K562 (cell line): ENCODE data around the gene PGPEP1. TPM values are rescaled to one million over a fixed set of nuclear protein-coding genes. Genes with fewer than 3 reads are reported as not detected.

Experiments used
- ADNP ChIP-seq: fragments of 200-800 bp; sonication (Bioruptor generic); IDR thresholded peaks from 2 replicates; pipeline ENCODE4 v1.6.1; 2016; ENCODE audit warnings: missing genetic modification characterization, missing compliant biosample characterization
- ARID1B ChIP-seq: fragments of 450-650 bp; IDR thresholded peaks from 2 replicates; pipeline ENCODE4 v1.6.1; 2016; ENCODE audit warnings: antibody characterized with exemption, mild to moderate bottlenecking, inconsistent platforms
- BHLHE40 ChIP-seq: IDR thresholded peaks from 2 replicates; pipeline ENCODE4 v1.6.1; 2011; ENCODE audit warnings: low read length, improper control_type of control experiment
- CBFA2T2 ChIP-seq: fragments of 450-650 bp; conservative IDR thresholded peaks from 2 replicates; pipeline ENCODE4 v1.6.1; 2017; ENCODE audit warnings: mild to moderate bottlenecking
- CBX1 ChIP-seq: sonication (generic); IDR thresholded peaks from 2 replicates; pipeline ENCODE4 v1.6.1; 2016; ENCODE audit warnings: antibody characterized with exemption, low read depth, mild to moderate bottlenecking
- MAZ ChIP-seq, 2 experiments: fragments of 450-650 bp in 1 of 2; sonication (generic) in 1 of 2; formaldehyde crosslinking; IDR thresholded peaks in 1 of 2; conservative IDR thresholded peaks in 1 of 2; 2 replicates each; pipeline versions ENCODE4 v1.4.0 to v1.5.0; 2020; ENCODE audit warnings: mild to moderate bottlenecking in 1 of 2, missing genetic modification reagents in 1 of 2
- NFIC ChIP-seq: fragments of 450-650 bp; IDR thresholded peaks from 2 replicates; pipeline ENCODE4 v1.6.1; 2017; ENCODE audit warnings: mild to moderate bottlenecking, inconsistent platforms
- RNF2 ChIP-seq: sonication (generic); IDR thresholded peaks from 2 replicates; pipeline ENCODE4 v1.6.1; 2016
- STAT5A ChIP-seq: IDR thresholded peaks from 2 replicates; pipeline ENCODE4 v1.6.1; 2012; ENCODE audit warnings: low read length, inconsistent platforms, borderline replicate concordance
- TAF1 ChIP-seq: IDR thresholded peaks from 2 replicates; pipeline ENCODE4 v1.6.1; 2011; ENCODE audit warnings: mild to moderate bottlenecking, low read length, moderate library complexity; ENCODE audit not compliant: insufficient read depth, control insufficient read depth, severe bottlenecking; ENCODE audit errors: extremely low read depth
- TBP ChIP-seq: optimal IDR thresholded peaks from 2 replicates; pipeline ENCODE3; 2011; ENCODE audit warnings: low read depth, low read length, improper control_type of control experiment
- TCF3 ChIP-seq: sonication (generic); formaldehyde crosslinking; IDR thresholded peaks from 2 replicates; pipeline ENCODE4 v1.4.0; 2020; ENCODE audit warnings: mild to moderate bottlenecking, missing genetic modification reagents
- ZBTB1 ChIP-seq: sonication (generic); formaldehyde crosslinking; IDR thresholded peaks from 2 replicates; pipeline ENCODE4 v1.8.1; 2023; ENCODE audit warnings: missing genetic modification reagents, low read depth, mild to moderate bottlenecking, borderline replicate concordance
- ZNF561 ChIP-seq: fragments of 450-650 bp; formaldehyde crosslinking; conservative IDR thresholded peaks from 2 replicates; pipeline ENCODE4 v1.4.0; 2020; ENCODE audit warnings: mild to moderate bottlenecking, moderate library complexity
- ZZZ3 ChIP-seq: fragments of 450-650 bp; IDR thresholded peaks from 2 replicates; pipeline ENCODE4 v1.6.1; 2016; ENCODE audit warnings: antibody characterized with exemption, mild to moderate bottlenecking, moderate library complexity
- polyA plus RNA-seq, 8 experiments: library from polyadenylated mRNA; depleted of rRNA in 4 of 8; stranded (reverse) in 5 of 8; unstranded in 3 of 8; fragments of >200 nt; fragmentation: Nextera tagmentation in 2 of 8; fragmentation: Illumina TruSeq in 1 of 8; extraction: Ambion mirVana in 2 of 8; extraction: Trizol in 1 of 8; gene quantifications; 2 replicates each; pipeline versions ENCODE4 v1.2.1 to v1.2.3, GENCODE V29; 2011 to 2014; ENCODE audit warnings: inconsistent platforms in 1 of 8, missing spikeins in 1 of 8
- total RNA-seq, 7 experiments: library from RNA; depleted of rRNA in 6 of 7; stranded (reverse); fragments of >200 nt in 6 of 7; fragmentation: Illumina TruSeq in 2 of 7; extraction: Trizol in 2 of 7; gene quantifications; 2 replicates each; pipeline versions ENCODE4 v1.2.1 to v1.2.3, GENCODE V29; 2011 to 2021; ENCODE audit warnings: low replicate concordance in 1 of 7
- TF ChIP-seq, protein P1 (sequence below), 3 experiments: fragments of 200-800 bp in 1 of 3; fragments of 250-450 bp in 1 of 3; fragments of 450-650 bp in 1 of 3; sonication (Bioruptor Pico) in 1 of 3; sonication (Bioruptor generic) in 1 of 3; formaldehyde crosslinking in 1 of 3; IDR thresholded peaks; 2 replicates each; pipeline versions ENCODE4 v1.6.1 to v1.8.0; 2016 to 2022; ENCODE audit warnings: mild to moderate bottlenecking in 2 of 3, missing genetic modification characterization in 2 of 3, missing compliant biosample characterization in 1 of 3, moderate library complexity in 1 of 3
- TF ChIP-seq, protein P2 (sequence below), 2 experiments: fragments of 250-450 bp in 1 of 2; fragments of 450-650 bp in 1 of 2; sonication (Bioruptor Pico) in 1 of 2; IDR thresholded peaks; 2 replicates each; pipeline versions ENCODE4 v1.6.1 to v1.8.0; 2016 to 2021; ENCODE audit warnings: mild to moderate bottlenecking in 2 of 2, moderate library complexity in 2 of 2, missing compliant biosample characterization in 1 of 2, missing genetic modification characterization in 1 of 2
- TF ChIP-seq, protein P3 (sequence below): sonication (generic); formaldehyde crosslinking; IDR thresholded peaks from 2 replicates; pipeline ENCODE4 v1.8.0; 2023; ENCODE audit warnings: mild to moderate bottlenecking, missing genetic modification reagents
- TF ChIP-seq, protein P4 (sequence below), 2 experiments: IDR thresholded peaks; 2 replicates each; pipeline ENCODE4 v1.6.1; 2011; ENCODE audit warnings: borderline replicate concordance in 1 of 2, control low read depth in 1 of 2, low read depth in 1 of 2, low read length in 1 of 2, mild to moderate bottlenecking in 1 of 2, mixed read lengths in 1 of 2, moderate library complexity in 1 of 2; ENCODE audit not compliant: insufficient read depth in 1 of 2, insufficient read length in 1 of 2, poor library complexity in 1 of 2, severe bottlenecking in 1 of 2; ENCODE audit errors: extremely low read depth in 1 of 2

PGPEP1 gene
- total and polyA plus RNA-seq, 9 of the 15 experiments (the other 6 are each of a cell fraction or from before 2014, with no cell fraction given), result 10.0 to 69.6 (median 33.5) TPM

- TF ChIP-seq, protein P1, sequence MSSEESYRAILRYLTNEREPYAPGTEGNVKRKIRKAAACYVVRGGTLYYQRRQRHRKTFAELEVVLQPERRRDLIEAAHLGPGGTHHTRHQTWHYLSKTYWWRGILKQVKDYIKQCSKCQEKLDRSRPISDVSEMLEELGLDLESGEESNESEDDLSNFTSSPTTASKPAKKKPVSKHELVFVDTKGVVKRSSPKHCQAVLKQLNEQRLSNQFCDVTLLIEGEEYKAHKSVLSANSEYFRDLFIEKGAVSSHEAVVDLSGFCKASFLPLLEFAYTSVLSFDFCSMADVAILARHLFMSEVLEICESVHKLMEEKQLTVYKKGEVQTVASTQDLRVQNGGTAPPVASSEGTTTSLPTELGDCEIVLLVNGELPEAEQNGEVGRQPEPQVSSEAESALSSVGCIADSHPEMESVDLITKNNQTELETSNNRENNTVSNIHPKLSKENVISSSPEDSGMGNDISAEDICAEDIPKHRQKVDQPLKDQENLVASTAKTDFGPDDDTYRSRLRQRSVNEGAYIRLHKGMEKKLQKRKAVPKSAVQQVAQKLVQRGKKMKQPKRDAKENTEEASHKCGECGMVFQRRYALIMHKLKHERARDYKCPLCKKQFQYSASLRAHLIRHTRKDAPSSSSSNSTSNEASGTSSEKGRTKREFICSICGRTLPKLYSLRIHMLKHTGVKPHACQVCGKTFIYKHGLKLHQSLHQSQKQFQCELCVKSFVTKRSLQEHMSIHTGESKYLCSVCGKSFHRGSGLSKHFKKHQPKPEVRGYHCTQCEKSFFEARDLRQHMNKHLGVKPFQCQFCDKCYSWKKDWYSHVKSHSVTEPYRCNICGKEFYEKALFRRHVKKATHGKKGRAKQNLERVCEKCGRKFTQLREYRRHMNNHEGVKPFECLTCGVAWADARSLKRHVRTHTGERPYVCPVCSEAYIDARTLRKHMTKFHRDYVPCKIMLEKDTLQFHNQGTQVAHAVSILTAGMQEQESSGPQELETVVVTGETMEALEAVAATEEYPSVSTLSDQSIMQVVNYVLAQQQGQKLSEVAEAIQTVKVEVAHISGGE (CRISPR knock-in tag; IDR thresholded peaks at IDR 0.05), result peak in 1 of 3 experiments; percentile 60; a peak in 1 of 6 replicates
- TF ChIP-seq TBP (peak; percentile 30), TAF1 (peak; percentile 29), BHLHE40 (no peak), NFIC (peak; percentile 52), RNF2 (peak; percentile 69; the same call in 1 of the 2 replicates), CBX1 (no peak), ARID1B (peak; percentile 78), TCF3 (CRISPR knock-in tag) (peak; percentile 69), CBFA2T2 (peak; percentile 53), ZNF561 (CRISPR knock-in tag) (no peak), MAZ (CRISPR knock-in tag; conservative IDR thresholded peaks at IDR 0.05 in 1 of 2, IDR thresholded peaks at IDR 0.05 in 1 of 2) (0 out of 4 replicates have a peak, but pooled peaks of 1 of the 2 experiments have one; percentile 84), ADNP (tag) (no peak), STAT5A (no peak), ZBTB1 (CRISPR knock-in tag) (0 out of 2 replicates have a peak, but pooled peaks have one; percentile 29), ZZZ3 (no peak)
- TF ChIP-seq, protein P2, sequence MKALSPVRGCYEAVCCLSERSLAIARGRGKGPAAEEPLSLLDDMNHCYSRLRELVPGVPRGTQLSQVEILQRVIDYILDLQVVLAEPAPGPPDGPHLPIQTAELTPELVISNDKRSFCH (CRISPR knock-in tag; IDR thresholded peaks at IDR 0.05), result no peak
- TF ChIP-seq, protein P2 (tag; IDR thresholded peaks at IDR 0.05), result peak; percentile 57; the same call in 1 of the 2 replicates
- TF ChIP-seq, protein P3, sequence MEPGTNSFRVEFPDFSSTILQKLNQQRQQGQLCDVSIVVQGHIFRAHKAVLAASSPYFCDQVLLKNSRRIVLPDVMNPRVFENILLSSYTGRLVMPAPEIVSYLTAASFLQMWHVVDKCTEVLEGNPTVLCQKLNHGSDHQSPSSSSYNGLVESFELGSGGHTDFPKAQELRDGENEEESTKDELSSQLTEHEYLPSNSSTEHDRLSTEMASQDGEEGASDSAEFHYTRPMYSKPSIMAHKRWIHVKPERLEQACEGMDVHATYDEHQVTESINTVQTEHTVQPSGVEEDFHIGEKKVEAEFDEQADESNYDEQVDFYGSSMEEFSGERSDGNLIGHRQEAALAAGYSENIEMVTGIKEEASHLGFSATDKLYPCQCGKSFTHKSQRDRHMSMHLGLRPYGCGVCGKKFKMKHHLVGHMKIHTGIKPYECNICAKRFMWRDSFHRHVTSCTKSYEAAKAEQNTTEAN (CRISPR knock-in tag), result no peak
- TF ChIP-seq, protein P4, sequence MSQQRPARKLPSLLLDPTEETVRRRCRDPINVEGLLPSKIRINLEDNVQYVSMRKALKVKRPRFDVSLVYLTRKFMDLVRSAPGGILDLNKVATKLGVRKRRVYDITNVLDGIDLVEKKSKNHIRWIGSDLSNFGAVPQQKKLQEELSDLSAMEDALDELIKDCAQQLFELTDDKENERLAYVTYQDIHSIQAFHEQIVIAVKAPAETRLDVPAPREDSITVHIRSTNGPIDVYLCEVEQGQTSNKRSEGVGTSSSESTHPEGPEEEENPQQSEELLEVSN (IDR thresholded peaks at IDR 0.05; ENCODE audit: borderline replicate concordance in 1 of 2, extremely low read depth in 1 of 2, insufficient read depth in 1 of 2, insufficient read length in 1 of 2, low read depth in 1 of 2, low read length in 1 of 2, poor library complexity in 1 of 2, severe bottlenecking in 1 of 2), result peak in 1 of 2 experiments; percentile 50
These were observed 22.2 kb upstream of the PGPEP1 start (continued) for GRCh38 chr19:18317961-18318800.
